ENCODE data around the gene MBNL1. TPM values are rescaled to one million over a fixed set of nuclear protein-coding genes. Genes with fewer than 3 reads are reported as not detected.

Gene MBNL1
- total RNA-seq, 6 donors from 2014 or later: 231 to 506 (median 357) TPM

DNA sequence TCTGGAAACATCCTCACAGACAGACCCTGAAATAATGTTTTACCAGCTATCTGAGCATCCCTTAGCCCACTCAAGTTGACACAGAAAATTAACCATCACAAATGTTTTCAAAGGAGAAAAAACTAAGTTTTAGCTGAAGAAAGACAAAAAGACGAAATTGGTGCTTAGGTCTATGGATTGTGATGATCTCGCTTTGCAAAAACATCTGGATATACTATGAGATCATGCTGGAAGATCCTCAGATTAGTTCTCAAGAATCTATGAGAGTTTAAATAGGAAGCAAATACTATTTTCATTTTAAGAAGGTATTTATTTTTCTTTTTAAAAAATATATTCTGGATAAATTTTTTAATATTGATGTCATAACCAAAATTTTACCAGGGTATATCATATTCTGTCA, 42.6 kb upstream of the MBNL1 start:
- ATAC-seq (ENCODE audit: low FRiP score in 2 of 2): no peak
- TF ChIP-seq EP300 (IDR thresholded peaks at IDR 0.05) (no peak), CTCF (IDR thresholded peaks at IDR 0.05) (no peak), POLR2AphosphoS5 (IDR thresholded peaks at IDR 0.05) (no peak), POLR2A (IDR thresholded peaks at IDR 0.05) (no peak)
- no peak overlapping the region for H3K27ac ChIP-seq
- H3K9me3 ChIP-seq: no peaks in the 10 kb centered on the region
- H3K36me3 ChIP-seq: no peaks in the 10 kb centered on the region
- 96% methylated on average over 2 of the region's 2 CpGs for WGBS, 2 donors
- no peak for DNase-seq
- peaks cover 2 to 23% (median 14%) of the 10 kb centered on the region in 4 donors for H3K4me1 ChIP-seq
- no peaks in the 10 kb centered on the region for H3K27me3 ChIP-seq
- H3K4me3 ChIP-seq: no peak overlapping the region

DNA sequence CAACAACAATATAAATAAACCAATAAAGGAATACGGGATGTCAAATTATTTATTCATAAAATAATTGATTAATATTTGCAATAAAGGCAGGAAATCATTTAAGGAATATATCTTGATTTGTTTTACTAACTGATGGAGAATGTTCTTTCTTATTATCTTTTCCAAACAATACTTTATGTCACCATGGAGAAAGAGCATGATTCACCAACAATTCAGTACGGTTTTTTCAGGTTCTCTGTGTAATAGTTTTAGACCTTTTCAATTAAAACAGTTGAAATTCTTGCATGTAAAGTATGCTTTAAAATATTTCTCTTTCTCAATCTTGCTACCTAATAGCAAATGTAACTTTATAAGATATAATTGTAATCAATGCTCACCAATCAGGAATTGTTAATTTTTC, 41.7 kb upstream of the MBNL1 start:
- DNase-seq: no peak
- Histone ChIP-seq H3K4me3 (no peak overlapping the region), H3K27me3 (no peaks in the 10 kb centered on the region), H3K9me3 (no peaks in the 10 kb centered on the region), H3K4me1 (peaks cover 1 to 18% (median 8%) of the 10 kb centered on the region in 4 donors), H3K27ac (no peak overlapping the region), H3K36me3 (no peaks in the 10 kb centered on the region)
- no peak for ATAC-seq (ENCODE audit: low FRiP score in 2 of 2)
- WGBS, 2 donors: 87 to 88% methylated on average over 2 of the region's 2 CpGs
- TF ChIP-seq CTCF (IDR thresholded peaks at IDR 0.05): no peak
- no peak for TF ChIP-seq POLR2A (IDR thresholded peaks at IDR 0.05)
- TF ChIP-seq EP300 (IDR thresholded peaks at IDR 0.05): no peak
- no peak for TF ChIP-seq POLR2AphosphoS5 (IDR thresholded peaks at IDR 0.05)

- H3K4me3 ChIP-seq: no peak overlapping the region
- no peaks in the 10 kb centered on the region for H3K27me3 ChIP-seq
- peaks cover 0 to 3% (median under 1%) of the 10 kb centered on the region in 4 donors for H3K4me1 ChIP-seq
- WGBS, 2 donors: 67 to 89% methylated on average over 1 of the region's 1 CpG
- DNase-seq (no peak), ATAC-seq (ENCODE audit: low FRiP score in 2 of 2) (no peak)
- no peaks in the 10 kb centered on the region for H3K36me3 ChIP-seq
- TF ChIP-seq POLR2A (IDR thresholded peaks at IDR 0.05): no peak
- peak in 2 of 6 experiments; percentile 10 to 28 for TF ChIP-seq CTCF (IDR thresholded peaks at IDR 0.05)
- H3K9me3 ChIP-seq: no peaks in the 10 kb centered on the region
- H3K27ac ChIP-seq: no peak overlapping the region
These were observed 39.0 kb upstream of the MBNL1 start for GRCh38 chr3:152229692-152230091.

- no peak overlapping the region for H3K27ac ChIP-seq
- WGBS, 2 donors: 92 to 98% methylated on average over 1 of the region's 1 CpG
- TF ChIP-seq POLR2AphosphoS5 (IDR thresholded peaks at IDR 0.05): no peak
- no peak for TF ChIP-seq POLR2A (IDR thresholded peaks at IDR 0.05)
- no peak for TF ChIP-seq CTCF (IDR thresholded peaks at IDR 0.05)
- TF ChIP-seq EP300 (IDR thresholded peaks at IDR 0.05): no peak
- H3K4me1 ChIP-seq: peaks cover 0 to 3% (median 0%) of the 10 kb centered on the region in 4 donors
- H3K27me3 ChIP-seq: no peaks in the 10 kb centered on the region
- no peaks in the 10 kb centered on the region for H3K36me3 ChIP-seq
- no peaks in the 10 kb centered on the region for H3K9me3 ChIP-seq
- ATAC-seq (ENCODE audit: low FRiP score in 2 of 2) (no peak), DNase-seq (no peak)
- H3K4me3 ChIP-seq: no peak overlapping the region
These were observed 38.4 kb upstream of the MBNL1 start for GRCh38 chr3:152230370-152230769.

- WGBS, 2 donors: 95 to 97% methylated on average over 1 of the region's 1 CpG
- no peak overlapping the region for H3K4me3 ChIP-seq
- H3K36me3 ChIP-seq: no peaks in the 10 kb centered on the region
- H3K27ac ChIP-seq: no peak overlapping the region
- TF ChIP-seq POLR2A (IDR thresholded peaks at IDR 0.05) (no peak), POLR2AphosphoS5 (IDR thresholded peaks at IDR 0.05) (no peak), CTCF (IDR thresholded peaks at IDR 0.05) (no peak)
- no peak for ATAC-seq (ENCODE audit: low FRiP score in 2 of 2)
- DNase-seq: no peak
- no peaks in the 10 kb centered on the region for H3K27me3 ChIP-seq
- H3K9me3 ChIP-seq: no peaks in the 10 kb centered on the region
- peaks cover 0 to 3% (median 0%) of the 10 kb centered on the region in 4 donors for H3K4me1 ChIP-seq
These were observed 36.7 kb upstream of the MBNL1 start for GRCh38 chr3:152232001-152232400.

Data from upper lobe of left lung (tissue), 6 donors.